OCI-LY3 (cell line): ENCODE measurements around the gene CDH23.

Source experiments
- EZH2phosphoT487 ChIP-seq: fragments of 200-600 bp; shearing (Covaris generic); IDR thresholded peaks from 2 replicates; pipeline ENCODE4 v1.6.1; 2018; ENCODE audit warnings: antibody characterized with exemption, mixed run types, low read depth
- TF ChIP-seq, protein P1 (sequence below): fragments of 200-600, 300-600 bp; sonication (generic); IDR thresholded peaks from 2 replicates; pipeline ENCODE4 v1.5.1; 2014; ENCODE audit warnings: antibody characterized with exemption, low read length, low read depth

DNA sequence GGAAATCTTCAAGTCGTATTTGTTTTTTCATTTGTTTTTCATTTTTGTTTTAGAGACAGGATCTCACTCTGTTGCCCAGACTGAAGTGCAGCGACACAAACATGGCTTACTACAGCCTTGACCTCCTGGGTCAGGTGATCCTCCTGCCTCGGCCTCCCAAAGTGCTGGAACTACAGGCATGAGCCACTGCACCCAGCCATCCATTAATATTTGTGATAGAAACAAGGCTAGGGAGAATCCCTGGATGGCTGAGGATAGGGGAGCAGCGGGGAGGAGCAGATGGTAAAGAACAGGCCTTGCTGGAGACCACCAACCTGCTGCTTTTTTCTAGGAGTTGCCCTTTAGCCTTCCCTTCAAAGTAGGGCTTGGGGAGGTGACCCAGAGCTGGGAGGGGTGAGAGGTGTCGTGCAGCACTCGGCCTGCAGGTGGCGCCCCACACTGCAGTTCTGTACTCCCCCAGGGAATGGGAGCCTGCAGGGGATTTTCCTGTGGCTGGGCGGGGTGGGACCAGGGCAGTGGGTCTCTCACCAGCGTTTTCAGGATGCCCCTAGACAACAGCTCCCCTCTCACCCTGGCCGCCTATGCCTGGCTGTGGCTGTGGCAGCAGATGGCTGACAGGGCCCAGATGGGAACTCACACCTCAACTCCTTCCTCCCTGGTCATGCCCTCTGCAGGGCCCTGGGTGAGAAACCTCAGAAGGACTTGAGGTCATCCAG lies 12.6 kb upstream of the CDH23 start:
- TF ChIP-seq, protein P1, sequence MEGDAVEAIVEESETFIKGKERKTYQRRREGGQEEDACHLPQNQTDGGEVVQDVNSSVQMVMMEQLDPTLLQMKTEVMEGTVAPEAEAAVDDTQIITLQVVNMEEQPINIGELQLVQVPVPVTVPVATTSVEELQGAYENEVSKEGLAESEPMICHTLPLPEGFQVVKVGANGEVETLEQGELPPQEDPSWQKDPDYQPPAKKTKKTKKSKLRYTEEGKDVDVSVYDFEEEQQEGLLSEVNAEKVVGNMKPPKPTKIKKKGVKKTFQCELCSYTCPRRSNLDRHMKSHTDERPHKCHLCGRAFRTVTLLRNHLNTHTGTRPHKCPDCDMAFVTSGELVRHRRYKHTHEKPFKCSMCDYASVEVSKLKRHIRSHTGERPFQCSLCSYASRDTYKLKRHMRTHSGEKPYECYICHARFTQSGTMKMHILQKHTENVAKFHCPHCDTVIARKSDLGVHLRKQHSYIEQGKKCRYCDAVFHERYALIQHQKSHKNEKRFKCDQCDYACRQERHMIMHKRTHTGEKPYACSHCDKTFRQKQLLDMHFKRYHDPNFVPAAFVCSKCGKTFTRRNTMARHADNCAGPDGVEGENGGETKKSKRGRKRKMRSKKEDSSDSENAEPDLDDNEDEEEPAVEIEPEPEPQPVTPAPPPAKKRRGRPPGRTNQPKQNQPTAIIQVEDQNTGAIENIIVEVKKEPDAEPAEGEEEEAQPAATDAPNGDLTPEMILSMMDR, result peak; percentile 80
- TF ChIP-seq EZH2phosphoT487, result no peak
